IMR-90 (cell line): ENCODE measurements around the gene SLC6A7. TPM values are rescaled to one million over a fixed set of nuclear protein-coding genes. Genes with fewer than 3 reads are reported as not detected.

Experiments used
- ATAC-seq: fragments of 200-7000 bp; cut with Tn5 transposase; 2 replicates; pipeline ENCODE4 v1.9.1; 2020; ENCODE audit warnings: low read depth, mild to moderate bottlenecking, moderate library complexity
- BruUV-seq: library from RNA; stranded (reverse); fragments of 400-500 nt; replicated peaks from 2 replicates; lab custom pipeline; 2021; lab: Mats Ljungman, UMichigan
- CTCF ChIA-PET: fragments of 300-600 bp; formaldehyde crosslinking; extraction: SDS; loops from one replicate; lab custom pipeline; 2021; ENCODE audit warnings: antibody characterized with exemption; lab: Yijun Ruan, JAX
- POLR2A ChIA-PET: fragments of 300-600 bp; sonication (Branson Sonifier 250); formaldehyde crosslinking; loops from one replicate; lab custom pipeline; 2022; ENCODE audit warnings: antibody characterized with exemption; ENCODE audit not compliant: unreplicated experiment; lab: Charles Lee
- DNase-seq: peaks from one replicate; pipeline ENCODE4 v3.0.0; 2013
- H2AFZ ChIP-seq: replicated peaks from 2 replicates; pipeline ENCODE3; 2013; ENCODE audit warnings: low read length, mild to moderate bottlenecking; ENCODE audit not compliant: poor library complexity
- H2AK5ac ChIP-seq: 2 replicates; pipeline ENCODE4 v1.6.1; 2013; ENCODE audit warnings: low read depth, low read length, inconsistent platforms
- H2AK9ac ChIP-seq: replicated peaks from 2 replicates; pipeline ENCODE3; 2013; ENCODE audit warnings: mild to moderate bottlenecking, low read depth, low read length, moderate library complexity; ENCODE audit not compliant: poor library complexity
- H2BK120ac ChIP-seq: 2 replicates; pipeline ENCODE4 v1.6.1; 2013; ENCODE audit warnings: low read depth, low read length, inconsistent platforms
- H2BK15ac ChIP-seq: 3 replicates; pipeline ENCODE4 v1.6.1; 2013; ENCODE audit warnings: low read depth, low read length, inconsistent platforms
- H2BK20ac ChIP-seq: 2 replicates; pipeline ENCODE4 v1.6.1; 2013; ENCODE audit warnings: low read depth, mild to moderate bottlenecking, inconsistent platforms, low read length, moderate library complexity
- H2BK5ac ChIP-seq: 2 replicates; pipeline ENCODE4 v1.6.1; 2013; ENCODE audit warnings: mild to moderate bottlenecking, low read depth, low read length, inconsistent platforms; ENCODE audit not compliant: poor library complexity, severe bottlenecking
- H3K14ac ChIP-seq: replicated peaks from 2 replicates; pipeline ENCODE4 v1.6.1; 2013; ENCODE audit warnings: low read depth, low read length, inconsistent platforms
- H3K18ac ChIP-seq: 2 replicates; pipeline ENCODE4 v1.6.1; 2013; ENCODE audit warnings: low read depth, low read length, control low read depth
- H3K23ac ChIP-seq: 2 replicates; pipeline ENCODE4 v1.6.1; 2013; ENCODE audit warnings: low read depth, low read length, inconsistent platforms
- H3K27ac ChIP-seq: 2 replicates; pipeline ENCODE4 v1.5.1; 2013; ENCODE audit warnings: mild to moderate bottlenecking, control low read depth, low read length; ENCODE audit not compliant: insufficient read depth
- H3K27me3 ChIP-seq: 2 replicates; pipeline ENCODE4 v1.6.1; 2013; ENCODE audit warnings: low read length; ENCODE audit not compliant: control insufficient read depth, insufficient read depth
- H3K36me3 ChIP-seq: 2 replicates; pipeline ENCODE4 v1.6.1; 2013; ENCODE audit warnings: low read length, mixed read lengths; ENCODE audit not compliant: control insufficient read depth, insufficient read depth
- H3K4ac ChIP-seq: 2 replicates; pipeline ENCODE4 v1.6.1; 2013; ENCODE audit warnings: low read depth, low read length, inconsistent platforms
- H3K4me1 ChIP-seq: 2 replicates; pipeline ENCODE4 v1.6.1; 2013; ENCODE audit warnings: low read length, mixed read lengths; ENCODE audit not compliant: control insufficient read depth, insufficient read depth
- H3K4me2 ChIP-seq: 2 replicates; pipeline ENCODE4 v1.6.1; 2013; ENCODE audit warnings: low read depth, mild to moderate bottlenecking, control low read depth, low read length, moderate library complexity
- H3K4me3 ChIP-seq: 2 replicates; pipeline ENCODE4 v1.5.1; 2013; ENCODE audit warnings: low read depth, mild to moderate bottlenecking, control low read depth, low read length, moderate library complexity; ENCODE audit not compliant: insufficient read depth
- H3K56ac ChIP-seq: 2 replicates; pipeline ENCODE4 v1.6.1; 2013; ENCODE audit warnings: low read length, inconsistent platforms; ENCODE audit not compliant: insufficient read depth; ENCODE audit errors: extremely low read depth
- H3K79me1 ChIP-seq, 2 experiments: 2 replicates each; pipeline ENCODE4 v1.6.1; 2013; ENCODE audit warnings: low read length in 2 of 2, inconsistent platforms in 1 of 2, low read depth in 1 of 2
- H3K9ac ChIP-seq: 2 replicates; pipeline ENCODE4 v1.6.1; 2013; ENCODE audit warnings: low read depth, low read length, control low read depth
- H3K9me1 ChIP-seq: 2 replicates; pipeline ENCODE4 v1.6.1; 2013; ENCODE audit warnings: low read length, inconsistent platforms; ENCODE audit not compliant: insufficient read depth
- H3K9me3 ChIP-seq: 2 replicates; pipeline ENCODE4 v1.6.1; 2013; ENCODE audit warnings: low read length; ENCODE audit not compliant: control insufficient read depth, insufficient read depth
- H4K20me1 ChIP-seq: 2 replicates; pipeline ENCODE4 v1.6.1; 2013; ENCODE audit warnings: low read length, inconsistent platforms; ENCODE audit not compliant: insufficient read depth
- H4K5ac ChIP-seq: 2 replicates; pipeline ENCODE4 v1.6.1; 2013; ENCODE audit warnings: mild to moderate bottlenecking, low read depth, low read length, control low read depth
- H4K8ac ChIP-seq, 2 experiments: 2 replicates each; pipeline ENCODE4 v1.6.1; 2013; ENCODE audit warnings: low read depth in 2 of 2, low read length in 2 of 2, control low read depth in 1 of 2, inconsistent platforms in 1 of 2
- H4K91ac ChIP-seq: 2 replicates; pipeline ENCODE4 v1.6.1; 2013; ENCODE audit warnings: low read depth, low read length, inconsistent platforms; ENCODE audit not compliant: insufficient read depth
- CEBPB ChIP-seq: IDR thresholded peaks from 2 replicates; pipeline ENCODE4 v1.6.1; 2012; ENCODE audit warnings: low read depth, low read length, improper control_type of control experiment
- ELK1 ChIP-seq: fragments of 150-350 bp; IDR thresholded peaks from 2 replicates; pipeline ENCODE4 v1.6.1; 2016; ENCODE audit warnings: low read depth, mild to moderate bottlenecking, low read length, moderate library complexity, borderline replicate concordance
- MAFK ChIP-seq: IDR thresholded peaks from 2 replicates; pipeline ENCODE4 v1.6.1; 2012; ENCODE audit warnings: low read depth, low read length, improper control_type of control experiment
- MXI1 ChIP-seq: IDR thresholded peaks from 2 replicates; pipeline ENCODE4 v1.6.1; 2012; ENCODE audit warnings: low read depth, mild to moderate bottlenecking, low read length, moderate library complexity, borderline replicate concordance
- NFE2L2 ChIP-seq: fragments of 150-350 bp; IDR thresholded peaks from 2 replicates; pipeline ENCODE4 v1.6.1; 2016; ENCODE audit warnings: low read depth, mild to moderate bottlenecking, low read length
- POLR2A ChIP-seq: IDR thresholded peaks from 2 replicates; pipeline ENCODE4 v1.6.1; 2012; ENCODE audit warnings: mild to moderate bottlenecking, low read depth, low read length
- RAD21 ChIP-seq: IDR thresholded peaks from 2 replicates; pipeline ENCODE4 v1.6.1; 2012; ENCODE audit warnings: low read length, improper control_type of control experiment
- RCOR1 ChIP-seq: IDR thresholded peaks from 2 replicates; pipeline ENCODE4 v1.6.1; 2012; ENCODE audit warnings: mild to moderate bottlenecking, low read length, improper control_type of control experiment; ENCODE audit not compliant: insufficient replicate concordance
- RFX5 ChIP-seq: IDR thresholded peaks from 2 replicates; pipeline ENCODE4 v1.8.0; 2012; ENCODE audit warnings: low read depth, mild to moderate bottlenecking, low read length, moderate library complexity
- SMC3 ChIP-seq: fragments of 150-350 bp; IDR thresholded peaks from 2 replicates; pipeline ENCODE4 v1.6.1; 2016; ENCODE audit warnings: low read depth, mild to moderate bottlenecking, antibody characterized with exemption, low read length, moderate library complexity
- USF2 ChIP-seq: fragments of 150-350 bp; IDR thresholded peaks from 2 replicates; pipeline ENCODE4 v1.6.1; 2017; ENCODE audit warnings: mild to moderate bottlenecking, antibody characterized with exemption, low read length, low read depth
- WGBS, 2 experiments: methylation state at CpG; one replicate each; pipeline versions ENCODE4 v1.1.5 to v1.1.7; 2013; ENCODE audit warnings: missing lambda C conversion rate in 2 of 2; ENCODE audit not compliant: insufficient read length in 1 of 2; ENCODE audit errors: extremely low coverage in 2 of 2; 5-methylcytosine and 5-hydroxymethylcytosine counted together
- dilution Hi-C: fragments of 300-500 bp; cut with HindIII; formaldehyde crosslinking; loops from one replicate; pipeline ENCODE4 v1.14.3; 2018; ENCODE audit warnings: low sequenced_read_pairs; ENCODE audit not compliant: unreplicated experiment
- in situ Hi-C: fragments of 300-500 bp; cut with MboI; formaldehyde crosslinking; loops from 3 replicates; pipeline ENCODE4 v1.14.3; 2019; ENCODE audit warnings: low sequenced_read_pairs, inconsistent platforms, mixed read lengths
- intact Hi-C: fragments of 100-400 bp; cut with micrococcal nuclease; formaldehyde crosslinking; loops from 2 replicates; pipeline ENCODE4 v1.10.0; 2022
- polyA plus RNA-seq, 3 experiments: library from polyadenylated mRNA; depleted of rRNA; stranded (reverse); fragments of >200 nt; gene quantifications; 2 replicates each; pipeline ENCODE4 v1.2.3, GENCODE V29; 2012; ENCODE audit warnings: low replicate concordance in 1 of 3
- total RNA-seq: library from RNA; depleted of rRNA; stranded (reverse); fragments of >200 nt; gene quantifications from 2 replicates; pipeline ENCODE4 v1.2.3, GENCODE V29; 2012
- TF ChIP-seq, protein P1 (sequence below): conservative IDR thresholded peaks from 2 replicates; pipeline ENCODE4 v1.5.1; 2012; ENCODE audit warnings: mild to moderate bottlenecking, low read depth, low read length, improper control_type of control experiment

Gene SLC6A7
- total and polyA plus RNA-seq, 2 of the 4 experiments (the other 2 are of a cell fraction), result under 0.01 TPM; not detected in 1

GRCh38 chr5:150195736-150196485 lies 6.0 kb downstream of the SLC6A7 start:
- H3K27me3 ChIP-seq, result peaks cover 77% of the 10 kb centered on the region
- no peak for ATAC-seq
- no peak overlapping the region for H3K9ac ChIP-seq

More at GRCh38 chr5:150195736-150196485, 6.0 kb downstream of the SLC6A7 start:
- H3K4ac ChIP-seq, result no peak overlapping the region
- no peak overlapping the region for H3K27ac ChIP-seq
- H3K56ac ChIP-seq, result no peak overlapping the region
- no peak overlapping the region for H2BK120ac ChIP-seq
- no peak overlapping the region for H2BK15ac ChIP-seq
- H3K14ac ChIP-seq, result no peak overlapping the region
- no peak overlapping the region for H2BK5ac ChIP-seq
- H2AFZ ChIP-seq, result no peak overlapping the region
- H2AK9ac ChIP-seq, result no peak overlapping the region
- peaks cover 2% of the 10 kb centered on the region; the same call in 1 of the 2 replicates for H3K9me3 ChIP-seq
- H3K4me3 ChIP-seq, result no peak overlapping the region
- no TSS peak for BruUV-seq
- no peak overlapping the region for H3K4me2 ChIP-seq
- no peak overlapping the region for H3K23ac ChIP-seq
- WGBS, 2 experiments, result no CpG with 5 or more reads among the region's 9 CpGs
- H3K79me1 ChIP-seq, result no peaks in the 10 kb centered on the region
- no peak overlapping the region for H2BK20ac ChIP-seq
- H3K9me1 ChIP-seq, result no peaks in the 10 kb centered on the region; the same call in 1 of the 2 replicates
- H4K91ac ChIP-seq, result no peak overlapping the region
- H3K18ac ChIP-seq, result no peak overlapping the region
- CTCF ChIA-PET, result no interaction called here
- POLR2A ChIA-PET, result no interaction called here
- no peaks in the 10 kb centered on the region for H3K4me1 ChIP-seq
- H4K8ac ChIP-seq, result no peak overlapping the region
- in situ Hi-C loops (no loop called here), intact Hi-C loops (no loop called here), dilution Hi-C loops (no loop called here)
- H4K20me1 ChIP-seq, result no peaks in the 10 kb centered on the region
- no peak overlapping the region for H2AK5ac ChIP-seq
- TF ChIP-seq SMC3 (no peak), USF2 (no peak), RFX5 (no peak), ELK1 (no peak), MAFK (no peak), POLR2A (no peak), RCOR1 (no peak), CEBPB (no peak), NFE2L2 (no peak), RAD21 (no peak), MXI1 (no peak)
- TF ChIP-seq, protein P1, sequence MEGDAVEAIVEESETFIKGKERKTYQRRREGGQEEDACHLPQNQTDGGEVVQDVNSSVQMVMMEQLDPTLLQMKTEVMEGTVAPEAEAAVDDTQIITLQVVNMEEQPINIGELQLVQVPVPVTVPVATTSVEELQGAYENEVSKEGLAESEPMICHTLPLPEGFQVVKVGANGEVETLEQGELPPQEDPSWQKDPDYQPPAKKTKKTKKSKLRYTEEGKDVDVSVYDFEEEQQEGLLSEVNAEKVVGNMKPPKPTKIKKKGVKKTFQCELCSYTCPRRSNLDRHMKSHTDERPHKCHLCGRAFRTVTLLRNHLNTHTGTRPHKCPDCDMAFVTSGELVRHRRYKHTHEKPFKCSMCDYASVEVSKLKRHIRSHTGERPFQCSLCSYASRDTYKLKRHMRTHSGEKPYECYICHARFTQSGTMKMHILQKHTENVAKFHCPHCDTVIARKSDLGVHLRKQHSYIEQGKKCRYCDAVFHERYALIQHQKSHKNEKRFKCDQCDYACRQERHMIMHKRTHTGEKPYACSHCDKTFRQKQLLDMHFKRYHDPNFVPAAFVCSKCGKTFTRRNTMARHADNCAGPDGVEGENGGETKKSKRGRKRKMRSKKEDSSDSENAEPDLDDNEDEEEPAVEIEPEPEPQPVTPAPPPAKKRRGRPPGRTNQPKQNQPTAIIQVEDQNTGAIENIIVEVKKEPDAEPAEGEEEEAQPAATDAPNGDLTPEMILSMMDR, result no peak
- no peak overlapping the region for H4K5ac ChIP-seq
- DNase-seq, result no peak
- H3K36me3 ChIP-seq, result no peaks in the 10 kb centered on the region
